H1 (cell line): ENCODE results near the gene UBE4B. TPM values are rescaled to one million over a fixed set of nuclear protein-coding genes. Genes with fewer than 3 reads are reported as not detected.

Experiments
- CTCF ChIA-PET: fragments of 300-600 bp; sonication (Branson Sonifier 250); formaldehyde crosslinking; loops from one replicate; lab custom pipeline; 2021; ENCODE audit not compliant: partially characterized antibody; lab: Charles Lee
- POLR2A ChIA-PET: fragments of 300-600 bp; sonication (Branson Sonifier 250); formaldehyde crosslinking; loops from one replicate; lab custom pipeline; 2021; ENCODE audit warnings: inconsistent platforms; ENCODE audit not compliant: partially characterized antibody; lab: Charles Lee
- DNase-seq, 2 experiments: peaks; one replicate each; pipeline versions ENCODE4 v3.0.0 to v3.0.0-alpha.2; 2010 to 2022; ENCODE audit warnings: low spot score in 2 of 2, low read depth in 1 of 2, mixed read lengths in 1 of 2
- FAIRE-seq: peaks from 2 replicates; lab custom pipeline; 2011; peaks lifted over from hg19 to GRCh38; lab: Jason Lieb, UNC
- H2AFZ ChIP-seq: 2 replicates; pipeline ENCODE4 v1.8.1; 2012; ENCODE audit warnings: low read length, inconsistent platforms
- H2AK5ac ChIP-seq: 2 replicates; pipeline ENCODE4 v1.6.1; 2013; ENCODE audit warnings: low read depth, low read length
- H2BK120ac ChIP-seq: replicated peaks from 2 replicates; pipeline ENCODE3; 2013; ENCODE audit warnings: low read depth, low read length, inconsistent platforms
- H2BK12ac ChIP-seq: 2 replicates; pipeline ENCODE4 v1.6.1; 2013; ENCODE audit warnings: low read depth, low read length
- H2BK15ac ChIP-seq: 2 replicates; pipeline ENCODE4 v1.6.1; 2013; ENCODE audit warnings: low read length
- H2BK20ac ChIP-seq: 2 replicates; pipeline ENCODE4 v1.6.1; 2013; ENCODE audit warnings: low read length
- H2BK5ac ChIP-seq: 2 replicates; pipeline ENCODE4 v1.6.1; 2013; ENCODE audit warnings: low read depth, low read length
- H3K14ac ChIP-seq: 2 replicates; pipeline ENCODE4 v1.6.1; 2013; ENCODE audit warnings: inconsistent platforms; ENCODE audit not compliant: insufficient read length
- H3K18ac ChIP-seq: 2 replicates; pipeline ENCODE4 v1.6.1; 2013; ENCODE audit warnings: low read length; ENCODE audit errors: extremely low read depth
- H3K23ac ChIP-seq: 2 replicates; pipeline ENCODE4 v1.6.1; 2013; ENCODE audit warnings: inconsistent platforms; ENCODE audit not compliant: insufficient read length
- H3K23me2 ChIP-seq: 2 replicates; pipeline ENCODE4 v1.6.1; 2013; ENCODE audit warnings: low read depth, low read length
- H3K27ac ChIP-seq: 2 replicates; pipeline ENCODE4 v1.6.1; 2011; ENCODE audit warnings: low read depth, low read length, inconsistent platforms
- H3K27me3 ChIP-seq, 4 experiments: replicated peaks in 1 of 4; 1 replicate in 1 of 4; 2 replicates in 3 of 4; pipeline versions ENCODE4 v1.6.1 to v1.8.1; 2011 to 2013; ENCODE audit warnings: low read length in 3 of 4, mild to moderate bottlenecking in 3 of 4, inconsistent platforms in 2 of 4, mixed read lengths in 2 of 4, moderate library complexity in 1 of 4; ENCODE audit not compliant: control insufficient read depth in 3 of 4, insufficient read depth in 3 of 4; ENCODE audit errors: extremely low read depth in 1 of 4
- H3K36me3 ChIP-seq, 4 experiments: 2 replicates each; pipeline versions ENCODE4 v1.6.1 to v1.8.1; 2011 to 2013; ENCODE audit warnings: mild to moderate bottlenecking in 4 of 4, low read length in 3 of 4, moderate library complexity in 2 of 4, control low read depth in 1 of 4, inconsistent platforms in 1 of 4; ENCODE audit not compliant: insufficient read depth in 4 of 4, control insufficient read depth in 2 of 4
- H3K4ac ChIP-seq: replicated peaks from 2 replicates; pipeline ENCODE3; 2013; ENCODE audit warnings: low read length, low read depth, mixed read lengths, inconsistent platforms; ENCODE audit not compliant: insufficient read length
- H3K4me1 ChIP-seq, 4 experiments: replicated peaks in 1 of 4; 1 replicate in 1 of 4; 2 replicates in 3 of 4; pipeline versions ENCODE4 v1.6.1 to v1.8.1; 2011 to 2013; ENCODE audit warnings: low read length in 3 of 4, inconsistent platforms in 2 of 4, mixed read lengths in 1 of 4; ENCODE audit not compliant: insufficient read depth in 4 of 4, control insufficient read depth in 3 of 4
- H3K4me2 ChIP-seq, 2 experiments: 2 replicates each; pipeline versions ENCODE4 v1.6.1 to v1.8.1; 2011 to 2013; ENCODE audit warnings: low read depth in 2 of 2, low read length in 2 of 2, control low read depth in 1 of 2, inconsistent platforms in 1 of 2, mild to moderate bottlenecking in 1 of 2; ENCODE audit not compliant: insufficient read depth in 1 of 2
- H3K4me3 ChIP-seq, 4 experiments: fragments of 200-600, 300-600 bp in 1 of 4; sonication (generic), shearing (Covaris generic), sonication (Bioruptor Twin) in 1 of 4; 2 replicates each; pipeline versions ENCODE4 v1.5.1 to v1.8.1; 2011 to 2016; ENCODE audit warnings: low read length in 4 of 4, low read depth in 3 of 4, control low read depth in 2 of 4, inconsistent platforms in 2 of 4, mild to moderate bottlenecking in 2 of 4, mixed read lengths in 1 of 4, moderate library complexity in 1 of 4; ENCODE audit not compliant: insufficient read depth in 2 of 4; ENCODE audit errors: extremely low read depth in 1 of 4
- H3K56ac ChIP-seq: replicated peaks from 2 replicates; pipeline ENCODE3; 2013; ENCODE audit warnings: low read depth, mild to moderate bottlenecking, mixed read lengths, low read length, inconsistent platforms; ENCODE audit not compliant: insufficient read length
- H3K79me1 ChIP-seq: 2 replicates; pipeline ENCODE4 v1.6.1; 2013; ENCODE audit warnings: low read depth, low read length, control low read depth
- H3K79me2 ChIP-seq, 2 experiments: 2 replicates each; pipeline versions ENCODE4 v1.6.1 to v1.8.1; 2012 to 2013; ENCODE audit warnings: low read length in 2 of 2, mild to moderate bottlenecking in 2 of 2, inconsistent platforms in 1 of 2; ENCODE audit not compliant: insufficient read depth in 2 of 2, control insufficient read depth in 1 of 2
- H3K9ac ChIP-seq, 4 experiments: replicated peaks in 1 of 4; 1 replicate in 1 of 4; 2 replicates in 3 of 4; pipeline versions ENCODE4 v1.6.1 to v1.8.1; 2011 to 2013; ENCODE audit warnings: low read depth in 3 of 4, low read length in 3 of 4, control low read depth in 2 of 4, mild to moderate bottlenecking in 2 of 4, moderate library complexity in 2 of 4, inconsistent platforms in 1 of 4; ENCODE audit errors: extremely low read depth in 1 of 4
- H3K9me3 ChIP-seq, 2 experiments: 2 replicates each; pipeline versions ENCODE4 v1.6.1 to v1.8.1; 2012 to 2013; ENCODE audit warnings: mild to moderate bottlenecking in 2 of 2, moderate library complexity in 2 of 2, control low read depth in 1 of 2, inconsistent platforms in 1 of 2, low read depth in 1 of 2, low read length in 1 of 2, mixed read lengths in 1 of 2; ENCODE audit not compliant: insufficient read depth in 2 of 2
- H4K20me1 ChIP-seq, 2 experiments: replicated peaks in 1 of 2; 2 replicates each; pipeline versions ENCODE3 to v1.8.1; 2011 to 2013; ENCODE audit warnings: inconsistent platforms in 2 of 2, low read length in 2 of 2, mild to moderate bottlenecking in 1 of 2; ENCODE audit not compliant: insufficient read depth in 2 of 2, control insufficient read depth in 1 of 2
- H4K5ac ChIP-seq: 2 replicates; pipeline ENCODE4 v1.6.1; 2013; ENCODE audit warnings: low read length, low read depth, mixed read lengths, inconsistent platforms; ENCODE audit not compliant: insufficient read length
- H4K8ac ChIP-seq: 2 replicates; pipeline ENCODE4 v1.8.0; 2013; ENCODE audit warnings: mild to moderate bottlenecking, moderate library complexity, low read length, inconsistent platforms; ENCODE audit not compliant: insufficient read depth; ENCODE audit errors: extremely low read depth
- H4K91ac ChIP-seq: replicated peaks from 2 replicates; pipeline ENCODE3; 2013; ENCODE audit warnings: low read length, mixed read lengths, inconsistent platforms; ENCODE audit not compliant: insufficient read length
- ATF2 ChIP-seq: IDR thresholded peaks from 2 replicates; pipeline ENCODE4 v1.6.1; 2012; ENCODE audit warnings: low read length, inconsistent platforms
- CEBPB ChIP-seq: IDR thresholded peaks from 2 replicates; pipeline ENCODE4 v1.6.1; 2012; ENCODE audit warnings: low read depth, low read length
- EP300 ChIP-seq, 2 experiments: IDR thresholded peaks; 1 replicate in 1 of 2; 2 replicates in 1 of 2; pipeline ENCODE4 v1.6.1; 2011 to 2012; ENCODE audit warnings: low read depth in 2 of 2, low read length in 2 of 2, mild to moderate bottlenecking in 2 of 2, borderline replicate concordance in 1 of 2, inconsistent platforms in 1 of 2, moderate library complexity in 1 of 2
- SP4 ChIP-seq: IDR thresholded peaks from 2 replicates; pipeline ENCODE4 v1.6.1; 2012; ENCODE audit warnings: low read length, inconsistent platforms
- TCF12 ChIP-seq: IDR thresholded peaks from 2 replicates; pipeline ENCODE4 v1.6.1; 2011; ENCODE audit warnings: low read depth, mild to moderate bottlenecking, low read length
- WGBS, 2 experiments: shearing (Covaris generic) in 1 of 2; methylation state at CpG; one replicate each; pipeline versions ENCODE4 v1.1.6 to v1.1.7; 2013 to 2015; ENCODE audit warnings: low lambda C conversion rate in 2 of 2, mixed read lengths in 2 of 2, inconsistent platforms in 1 of 2, low coverage in 1 of 2, missing lambda C conversion rate in 1 of 2; ENCODE audit not compliant: insufficient replicate concordance in 2 of 2, insufficient coverage in 1 of 2, insufficient read length in 1 of 2; ENCODE audit errors: extremely low coverage in 1 of 2, missing lambda C conversion rate in 1 of 2; 5-methylcytosine and 5-hydroxymethylcytosine counted together
- polyA plus RNA-seq, 7 experiments: library from polyadenylated mRNA; depleted of rRNA in 3 of 7; stranded (reverse) in 5 of 7; unstranded in 2 of 7; fragments of >200 nt in 5 of 7; fragments of 200-250 nt in 2 of 7; gene quantifications; 1 replicate in 5 of 7; 2 replicates in 1 of 7; 4 replicates in 1 of 7; pipeline versions ENCODE4 v1.2.1 to v1.2.3, GENCODE V29; 2011 to 2013; ENCODE audit warnings: missing spikeins in 2 of 7, mixed read lengths in 2 of 7
- total RNA-seq: library from RNA; stranded (reverse); fragmentation: NEBNext Ultra II Directional; extraction: Animal tissue kit (Norgen Biotek cat#: 25700); gene quantifications from 2 replicates; pipeline ENCODE4 v1.2.1, GENCODE V29; 2021
- TF ChIP-seq, protein P1 (sequence below): IDR thresholded peaks from 2 replicates; pipeline ENCODE4 v1.6.1; 2012; ENCODE audit warnings: inconsistent platforms

The UBE4B gene
- total and polyA plus RNA-seq, 2 of the 8 experiments (the other 6 are each of a cell fraction or from before 2014, with no cell fraction given), result 24.5 to 90.1 TPM

DNA sequence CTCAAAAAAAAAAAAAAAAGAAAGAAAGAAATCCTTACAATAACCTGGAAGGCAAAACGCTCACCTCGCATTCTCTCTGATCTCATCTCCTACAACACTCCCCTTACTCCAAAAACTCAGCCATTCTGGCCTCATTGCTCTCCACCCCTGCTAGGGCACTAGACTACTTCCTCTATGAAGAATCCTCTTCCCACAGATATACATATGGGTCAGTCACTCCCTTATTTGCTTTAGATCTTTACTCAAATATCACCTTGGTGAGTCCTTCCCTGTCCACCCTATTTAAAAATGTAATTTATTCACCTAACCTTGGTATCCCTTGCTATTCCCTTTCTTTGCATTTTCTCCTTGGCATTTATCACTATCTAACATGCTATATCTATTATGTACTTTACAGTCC, 153.0 kb downstream of the UBE4B start:
- no peak overlapping the region for H4K8ac ChIP-seq
- H2BK120ac ChIP-seq, result no peak overlapping the region
- no peak overlapping the region for H2AFZ ChIP-seq
- H3K18ac ChIP-seq, result no peak overlapping the region
- H2BK20ac ChIP-seq, result no peak overlapping the region
- H2BK5ac ChIP-seq, result no peak overlapping the region
- H3K23ac ChIP-seq, result no peak overlapping the region
- no peak overlapping the region for H2BK12ac ChIP-seq
- no peaks in the 10 kb centered on the region for H3K9me3 ChIP-seq
- no peak overlapping the region for H3K14ac ChIP-seq
- H3K56ac ChIP-seq, result no peak overlapping the region
- H3K79me2 ChIP-seq, result no peaks in the 10 kb centered on the region
- 100% methylated on average over 1 of the region's 2 CpGs; no CpG with 5 or more reads in 1 of the 2 experiments for WGBS, 2 experiments
- H3K27ac ChIP-seq, result no peak overlapping the region
- DNase-seq (no peak), FAIRE-seq (no peak)
- H3K4ac ChIP-seq, result no peak overlapping the region
- no peaks in the 10 kb centered on the region for H3K79me1 ChIP-seq
- H2AK5ac ChIP-seq, result no peak overlapping the region
- CTCF ChIA-PET, result no interaction called here
- no peak overlapping the region for H4K91ac ChIP-seq
- peaks cover 0 to 2% (median 0%) of the 10 kb centered on the region in 4 experiments; a peak in 1 of 8 replicates for H3K36me3 ChIP-seq
- H3K9ac ChIP-seq, result no peak overlapping the region
- no peak overlapping the region for H3K4me3 ChIP-seq
- H3K4me1 ChIP-seq, result no peaks in the 10 kb centered on the region
- H4K20me1 ChIP-seq, result no peaks in the 10 kb centered on the region
- H3K27me3 ChIP-seq, result no peaks in the 10 kb centered on the region
- H4K5ac ChIP-seq, result no peak overlapping the region
- H3K23me2 ChIP-seq, result no peaks in the 10 kb centered on the region; the same call in 1 of the 2 replicates
- TF ChIP-seq CEBPB (no peak), TCF12 (no peak), ATF2 (no peak), SP4 (no peak), EP300 (IDR thresholded peaks at IDR 0.05; ENCODE audit: borderline replicate concordance in 1 of 2, low read depth in 2 of 2, low read length in 2 of 2) (no peak)
- TF ChIP-seq, protein P1, sequence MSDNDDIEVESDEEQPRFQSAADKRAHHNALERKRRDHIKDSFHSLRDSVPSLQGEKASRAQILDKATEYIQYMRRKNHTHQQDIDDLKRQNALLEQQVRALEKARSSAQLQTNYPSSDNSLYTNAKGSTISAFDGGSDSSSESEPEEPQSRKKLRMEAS, result no peak
- H2BK15ac ChIP-seq, result no peak overlapping the region
- POLR2A ChIA-PET, result interaction anchor here (0.6 kb wide), 1 partner anchor 122 kb away, joined by 3 read pairs; no protein-coding TSS in a partner anchor
- no peak overlapping the region for H3K4me2 ChIP-seq
